K562 (cell line): ENCODE measurements around the gene VPREB3. TPM values are rescaled to one million over a fixed set of nuclear protein-coding genes. Genes with fewer than 3 reads are reported as not detected.
A peak's percentile ranks its signal among the peaks of the same experiment; 100 is the strongest.

Source experiments
- BHLHE40 ChIP-seq: IDR thresholded peaks from 2 replicates; pipeline ENCODE4 v1.6.1; 2011; ENCODE audit warnings: low read length, improper control_type of control experiment
- CBX2 ChIP-seq: fragments of 200-600 bp; sonication (generic); IDR thresholded peaks from one replicate; pipeline ENCODE4 v1.6.1; 2012; ENCODE audit warnings: mild to moderate bottlenecking, low read length, inconsistent platforms; ENCODE audit not compliant: insufficient read depth, poor library complexity, severe bottlenecking
- GABPA ChIP-seq: fragments of 200-800 bp; sonication (Bioruptor generic); conservative IDR thresholded peaks from 2 replicates; pipeline ENCODE4 v1.6.1; 2016; ENCODE audit warnings: low read depth, missing genetic modification characterization, missing compliant biosample characterization
- GABPB1 ChIP-seq: sonication (generic); formaldehyde crosslinking; IDR thresholded peaks from 2 replicates; pipeline ENCODE4 v1.8.0; 2022; ENCODE audit warnings: mild to moderate bottlenecking, missing genetic modification reagents
- MED1 ChIP-seq: sonication (generic); formaldehyde crosslinking; IDR thresholded peaks from 2 replicates; pipeline ENCODE4 v1.8.1; 2023; ENCODE audit warnings: missing genetic modification reagents, borderline replicate concordance
- POLR2AphosphoS5 ChIP-seq: IDR thresholded peaks from 2 replicates; pipeline ENCODE4 v1.6.1; 2011; ENCODE audit warnings: mild to moderate bottlenecking, low read depth, low read length, moderate library complexity; ENCODE audit not compliant: control insufficient read depth, insufficient read depth
- SRSF9 ChIP-seq: fragments of 200-400 bp; formaldehyde crosslinking; IDR thresholded peaks from 2 replicates; pipeline ENCODE4 v1.6.1; 2017; ENCODE audit warnings: low read depth, low read length, borderline replicate concordance
- ZBTB7A ChIP-seq: IDR thresholded peaks from 2 replicates; pipeline ENCODE4 v1.6.1; 2011; ENCODE audit warnings: low read depth, mild to moderate bottlenecking, low read length, moderate library complexity, borderline replicate concordance; ENCODE audit not compliant: control insufficient read depth
- ZFPM2 ChIP-seq: fragments of 250-450 bp; sonication (Bioruptor Pico); IDR thresholded peaks from 2 replicates; pipeline ENCODE4 v1.5.1; 2022; ENCODE audit warnings: mild to moderate bottlenecking
- ZNF12 ChIP-seq: sonication (generic); formaldehyde crosslinking; IDR thresholded peaks from 2 replicates; pipeline ENCODE4 v1.4.0; 2020; ENCODE audit warnings: mild to moderate bottlenecking, missing genetic modification reagents
- ZNF384 ChIP-seq: IDR thresholded peaks from 2 replicates; pipeline ENCODE4 v1.6.1; 2012; ENCODE audit warnings: low read depth, low read length, improper control_type of control experiment
- polyA plus RNA-seq, 8 experiments: library from polyadenylated mRNA; depleted of rRNA in 4 of 8; stranded (reverse) in 5 of 8; unstranded in 3 of 8; fragments of >200 nt; fragmentation: Nextera tagmentation in 2 of 8; fragmentation: Illumina TruSeq in 1 of 8; extraction: Ambion mirVana in 2 of 8; extraction: Trizol in 1 of 8; gene quantifications; 2 replicates each; pipeline versions ENCODE4 v1.2.1 to v1.2.3, GENCODE V29; 2011 to 2014; ENCODE audit warnings: inconsistent platforms in 1 of 8, missing spikeins in 1 of 8
- total RNA-seq, 7 experiments: library from RNA; depleted of rRNA in 6 of 7; stranded (reverse); fragments of >200 nt in 6 of 7; fragmentation: Illumina TruSeq in 2 of 7; extraction: Trizol in 2 of 7; gene quantifications; 2 replicates each; pipeline versions ENCODE4 v1.2.1 to v1.2.3, GENCODE V29; 2011 to 2021; ENCODE audit warnings: low replicate concordance in 1 of 7
- TF ChIP-seq, protein P1 (sequence below): fragments of 200-600 bp; sonication (generic); IDR thresholded peaks from one replicate; pipeline ENCODE4 v1.6.1; 2012; ENCODE audit warnings: mild to moderate bottlenecking, low read depth, low read length, inconsistent platforms
- TF ChIP-seq, protein P2 (sequence below): fragments of 200-800 bp; sonication (Bioruptor generic); IDR thresholded peaks from 2 replicates; pipeline ENCODE4 v1.6.1; 2017; ENCODE audit warnings: missing genetic modification characterization, missing compliant biosample characterization

Gene VPREB3
- total and polyA plus RNA-seq, 9 of the 15 experiments (the other 6 are each of a cell fraction or from before 2014, with no cell fraction given), result 0.14 to 0.71 (median 0.20) TPM; not detected in 6

DNA sequence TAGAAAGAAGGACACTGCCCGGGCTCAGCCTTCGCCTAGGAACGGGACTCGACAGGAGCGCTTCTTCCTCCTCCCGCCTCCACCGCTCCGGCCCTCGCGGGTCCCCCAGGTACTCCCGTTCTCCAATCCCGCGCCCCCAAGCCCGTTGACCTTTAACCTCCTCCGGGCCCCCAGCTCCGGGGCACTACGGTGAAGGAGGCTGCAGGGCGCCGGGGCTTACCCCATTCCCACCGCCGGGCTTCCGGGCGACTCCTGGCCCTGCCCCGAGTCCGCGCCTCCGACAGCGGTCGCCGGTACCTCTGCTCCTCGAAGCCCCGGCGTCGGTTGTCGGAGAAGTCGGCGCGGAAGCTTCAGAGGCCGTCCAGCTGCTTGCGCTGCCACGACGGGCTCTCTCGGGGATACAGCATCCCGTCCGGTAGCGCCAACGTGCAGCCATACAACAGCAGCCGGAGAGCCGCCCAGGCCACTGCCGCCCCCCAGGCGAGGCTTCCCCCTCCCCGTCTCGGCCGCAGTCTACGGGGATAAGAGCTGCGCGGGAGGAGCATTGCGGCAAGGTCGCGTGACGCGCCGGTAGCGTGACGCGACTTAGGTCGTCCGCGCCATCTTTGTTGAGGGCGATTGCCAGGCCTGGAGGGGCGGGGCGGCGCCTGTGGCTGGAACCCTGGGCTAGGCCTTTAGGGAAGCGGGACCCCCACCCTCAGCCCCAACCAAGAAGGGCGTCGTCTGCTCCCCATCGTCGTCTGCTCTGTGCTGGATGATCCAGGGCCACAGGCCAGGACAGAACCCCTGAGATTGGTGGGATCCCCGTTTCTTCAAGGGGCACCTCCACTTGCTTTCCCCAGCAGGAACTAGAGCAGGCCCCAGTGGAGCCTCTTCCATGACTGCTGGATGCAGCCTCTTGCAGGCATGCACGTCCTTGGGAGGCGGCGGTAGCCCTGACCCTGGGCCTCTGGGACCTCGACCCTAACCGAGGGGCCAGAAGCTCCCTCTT is 37.1 kb downstream of the VPREB3 start (continued):
- TF ChIP-seq, protein P1, sequence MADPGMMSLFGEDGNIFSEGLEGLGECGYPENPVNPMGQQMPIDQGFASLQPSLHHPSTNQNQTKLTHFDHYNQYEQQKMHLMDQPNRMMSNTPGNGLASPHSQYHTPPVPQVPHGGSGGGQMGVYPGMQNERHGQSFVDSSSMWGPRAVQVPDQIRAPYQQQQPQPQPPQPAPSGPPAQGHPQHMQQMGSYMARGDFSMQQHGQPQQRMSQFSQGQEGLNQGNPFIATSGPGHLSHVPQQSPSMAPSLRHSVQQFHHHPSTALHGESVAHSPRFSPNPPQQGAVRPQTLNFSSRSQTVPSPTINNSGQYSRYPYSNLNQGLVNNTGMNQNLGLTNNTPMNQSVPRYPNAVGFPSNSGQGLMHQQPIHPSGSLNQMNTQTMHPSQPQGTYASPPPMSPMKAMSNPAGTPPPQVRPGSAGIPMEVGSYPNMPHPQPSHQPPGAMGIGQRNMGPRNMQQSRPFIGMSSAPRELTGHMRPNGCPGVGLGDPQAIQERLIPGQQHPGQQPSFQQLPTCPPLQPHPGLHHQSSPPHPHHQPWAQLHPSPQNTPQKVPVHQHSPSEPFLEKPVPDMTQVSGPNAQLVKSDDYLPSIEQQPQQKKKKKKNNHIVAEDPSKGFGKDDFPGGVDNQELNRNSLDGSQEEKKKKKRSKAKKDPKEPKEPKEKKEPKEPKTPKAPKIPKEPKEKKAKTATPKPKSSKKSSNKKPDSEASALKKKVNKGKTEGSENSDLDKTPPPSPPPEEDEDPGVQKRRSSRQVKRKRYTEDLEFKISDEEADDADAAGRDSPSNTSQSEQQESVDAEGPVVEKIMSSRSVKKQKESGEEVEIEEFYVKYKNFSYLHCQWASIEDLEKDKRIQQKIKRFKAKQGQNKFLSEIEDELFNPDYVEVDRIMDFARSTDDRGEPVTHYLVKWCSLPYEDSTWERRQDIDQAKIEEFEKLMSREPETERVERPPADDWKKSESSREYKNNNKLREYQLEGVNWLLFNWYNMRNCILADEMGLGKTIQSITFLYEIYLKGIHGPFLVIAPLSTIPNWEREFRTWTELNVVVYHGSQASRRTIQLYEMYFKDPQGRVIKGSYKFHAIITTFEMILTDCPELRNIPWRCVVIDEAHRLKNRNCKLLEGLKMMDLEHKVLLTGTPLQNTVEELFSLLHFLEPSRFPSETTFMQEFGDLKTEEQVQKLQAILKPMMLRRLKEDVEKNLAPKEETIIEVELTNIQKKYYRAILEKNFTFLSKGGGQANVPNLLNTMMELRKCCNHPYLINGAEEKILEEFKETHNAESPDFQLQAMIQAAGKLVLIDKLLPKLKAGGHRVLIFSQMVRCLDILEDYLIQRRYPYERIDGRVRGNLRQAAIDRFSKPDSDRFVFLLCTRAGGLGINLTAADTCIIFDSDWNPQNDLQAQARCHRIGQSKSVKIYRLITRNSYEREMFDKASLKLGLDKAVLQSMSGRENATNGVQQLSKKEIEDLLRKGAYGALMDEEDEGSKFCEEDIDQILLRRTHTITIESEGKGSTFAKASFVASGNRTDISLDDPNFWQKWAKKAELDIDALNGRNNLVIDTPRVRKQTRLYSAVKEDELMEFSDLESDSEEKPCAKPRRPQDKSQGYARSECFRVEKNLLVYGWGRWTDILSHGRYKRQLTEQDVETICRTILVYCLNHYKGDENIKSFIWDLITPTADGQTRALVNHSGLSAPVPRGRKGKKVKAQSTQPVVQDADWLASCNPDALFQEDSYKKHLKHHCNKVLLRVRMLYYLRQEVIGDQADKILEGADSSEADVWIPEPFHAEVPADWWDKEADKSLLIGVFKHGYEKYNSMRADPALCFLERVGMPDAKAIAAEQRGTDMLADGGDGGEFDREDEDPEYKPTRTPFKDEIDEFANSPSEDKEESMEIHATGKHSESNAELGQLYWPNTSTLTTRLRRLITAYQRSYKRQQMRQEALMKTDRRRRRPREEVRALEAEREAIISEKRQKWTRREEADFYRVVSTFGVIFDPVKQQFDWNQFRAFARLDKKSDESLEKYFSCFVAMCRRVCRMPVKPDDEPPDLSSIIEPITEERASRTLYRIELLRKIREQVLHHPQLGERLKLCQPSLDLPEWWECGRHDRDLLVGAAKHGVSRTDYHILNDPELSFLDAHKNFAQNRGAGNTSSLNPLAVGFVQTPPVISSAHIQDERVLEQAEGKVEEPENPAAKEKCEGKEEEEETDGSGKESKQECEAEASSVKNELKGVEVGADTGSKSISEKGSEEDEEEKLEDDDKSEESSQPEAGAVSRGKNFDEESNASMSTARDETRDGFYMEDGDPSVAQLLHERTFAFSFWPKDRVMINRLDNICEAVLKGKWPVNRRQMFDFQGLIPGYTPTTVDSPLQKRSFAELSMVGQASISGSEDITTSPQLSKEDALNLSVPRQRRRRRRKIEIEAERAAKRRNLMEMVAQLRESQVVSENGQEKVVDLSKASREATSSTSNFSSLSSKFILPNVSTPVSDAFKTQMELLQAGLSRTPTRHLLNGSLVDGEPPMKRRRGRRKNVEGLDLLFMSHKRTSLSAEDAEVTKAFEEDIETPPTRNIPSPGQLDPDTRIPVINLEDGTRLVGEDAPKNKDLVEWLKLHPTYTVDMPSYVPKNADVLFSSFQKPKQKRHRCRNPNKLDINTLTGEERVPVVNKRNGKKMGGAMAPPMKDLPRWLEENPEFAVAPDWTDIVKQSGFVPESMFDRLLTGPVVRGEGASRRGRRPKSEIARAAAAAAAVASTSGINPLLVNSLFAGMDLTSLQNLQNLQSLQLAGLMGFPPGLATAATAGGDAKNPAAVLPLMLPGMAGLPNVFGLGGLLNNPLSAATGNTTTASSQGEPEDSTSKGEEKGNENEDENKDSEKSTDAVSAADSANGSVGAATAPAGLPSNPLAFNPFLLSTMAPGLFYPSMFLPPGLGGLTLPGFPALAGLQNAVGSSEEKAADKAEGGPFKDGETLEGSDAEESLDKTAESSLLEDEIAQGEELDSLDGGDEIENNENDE, result no peak
- TF ChIP-seq ZNF12 (CRISPR knock-in tag) (no peak), ZFPM2 (CRISPR knock-in tag) (no peak), SRSF9 (no peak), POLR2AphosphoS5 (peak; percentile 42; the same call in 1 of the 2 replicates), GABPB1 (CRISPR knock-in tag) (peak; percentile 74), ZNF384 (no peak), CBX2 (no peak), MED1 (CRISPR knock-in tag) (no peak), GABPA (tag) (peak; percentile 37), ZBTB7A (0 out of 2 replicates have a peak, but pooled peaks have one; percentile 32), BHLHE40 (peak; percentile 97)
- TF ChIP-seq, protein P2, sequence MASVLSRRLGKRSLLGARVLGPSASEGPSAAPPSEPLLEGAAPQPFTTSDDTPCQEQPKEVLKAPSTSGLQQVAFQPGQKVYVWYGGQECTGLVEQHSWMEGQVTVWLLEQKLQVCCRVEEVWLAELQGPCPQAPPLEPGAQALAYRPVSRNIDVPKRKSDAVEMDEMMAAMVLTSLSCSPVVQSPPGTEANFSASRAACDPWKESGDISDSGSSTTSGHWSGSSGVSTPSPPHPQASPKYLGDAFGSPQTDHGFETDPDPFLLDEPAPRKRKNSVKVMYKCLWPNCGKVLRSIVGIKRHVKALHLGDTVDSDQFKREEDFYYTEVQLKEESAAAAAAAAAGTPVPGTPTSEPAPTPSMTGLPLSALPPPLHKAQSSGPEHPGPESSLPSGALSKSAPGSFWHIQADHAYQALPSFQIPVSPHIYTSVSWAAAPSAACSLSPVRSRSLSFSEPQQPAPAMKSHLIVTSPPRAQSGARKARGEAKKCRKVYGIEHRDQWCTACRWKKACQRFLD, result peak; percentile 51; the same call in 1 of the 2 replicates
